Measurements from ENCODE around the gene BEX3. TPM values are rescaled to one million over a fixed set of nuclear protein-coding genes. Genes with fewer than 3 reads are reported as not detected.
"Not testable (repeated sequence)": the region's sequence is repeated elsewhere in the genome, so short reads cannot be mapped to it uniquely, and the experiment has no call there.

Gene BEX3
- total RNA-seq (2014; rRNA removed) = 354 and 380 TPM in 2 replicates
- polyA plus RNA-seq (2012) = 625 TPM

GRCh38 chrX:103376118-103376978 lies at the start of gene BEX3:
TSS of gene BEX3 (plus strand) at chrX:103376538. CDS start at chrX:103377522, 984 bp downstream.
- DNase-seq (ENCODE audit: low read depth) = peak; percentile 61

- peak; percentile 92 for DNase-seq (ENCODE audit: low read depth)
Observed at GRCh38 chrX:103329991-103330390, 46.3 kb upstream of the BEX3 start, which contains the start of gene TCEAL7. TSS of gene TCEAL7 (plus strand) at chrX:103330239. CDS start at chrX:103331404, 1,165 bp downstream.

GRCh38 chrX:103330681-103331288 lies 45.6 kb upstream of the BEX3 start:
- no peak for DNase-seq (ENCODE audit: low read depth)

GRCh38 chrX:103338663-103339062 lies 37.7 kb upstream of the BEX3 start:
- DNase-seq (ENCODE audit: low read depth) = no peak

GRCh38 chrX:103343105-103343504 lies 33.2 kb upstream of the BEX3 start:
- DNase-seq (ENCODE audit: low read depth) = peak; percentile 39

GRCh38 chrX:103344606-103345005 lies 31.7 kb upstream of the BEX3 start:
- no peak for DNase-seq (ENCODE audit: low read depth)

- DNase-seq (ENCODE audit: low read depth) = no peak
Observed at GRCh38 chrX:103347682-103348397, 28.5 kb upstream of the BEX3 start.

- peak; percentile 93 for DNase-seq (ENCODE audit: low read depth)
Observed at GRCh38 chrX:103356130-103356798, 20.1 kb upstream of the BEX3 start, which contains the start of gene TCEAL9. TSS of gene TCEAL9 (plus strand) at chrX:103356506. CDS start at chrX:103357685, 1,179 bp downstream.

GRCh38 chrX:103356858-103357257 lies 19.5 kb upstream of the BEX3 start:
- no peak for DNase-seq (ENCODE audit: low read depth)

- no peak for DNase-seq (ENCODE audit: low read depth)
Observed at GRCh38 chrX:103357871-103358270, 18.5 kb upstream of the BEX3 start.

GRCh38 chrX:103359605-103360004 lies 16.7 kb upstream of the BEX3 start:
- not testable (repeated sequence) for DNase-seq (ENCODE audit: low read depth)

- DNase-seq (ENCODE audit: low read depth) = no peak
Observed at GRCh38 chrX:103360092-103360491, 16.2 kb upstream of the BEX3 start.

- no peak for DNase-seq (ENCODE audit: low read depth)
Observed at GRCh38 chrX:103360916-103361315, 15.4 kb upstream of the BEX3 start.

GRCh38 chrX:103361798-103362197 lies 14.5 kb upstream of the BEX3 start:
- DNase-seq (ENCODE audit: low read depth) = peak; percentile 50

- peak; percentile 67 for DNase-seq (ENCODE audit: low read depth)
Observed at GRCh38 chrX:103362474-103362873, 13.9 kb upstream of the BEX3 start.

- no peak for DNase-seq (ENCODE audit: low read depth)
Observed at GRCh38 chrX:103363046-103363445, 13.3 kb upstream of the BEX3 start.

- peak; percentile 36 for DNase-seq (ENCODE audit: low read depth)
Observed at GRCh38 chrX:103367502-103367901, 8.8 kb upstream of the BEX3 start.

GRCh38 chrX:103369479-103369878 lies 6.9 kb upstream of the BEX3 start:
- no peak for DNase-seq (ENCODE audit: low read depth)

- no peak for DNase-seq (ENCODE audit: low read depth)
Observed at GRCh38 chrX:103372886-103373285, 3.5 kb upstream of the BEX3 start.

GRCh38 chrX:103373581-103373980 lies 2.8 kb upstream of the BEX3 start:
- DNase-seq (ENCODE audit: low read depth) = no peak

GRCh38 chrX:103376979-103377324 lies 614 bp downstream of the BEX3 start:
- DNase-seq (ENCODE audit: low read depth) = peak; percentile 52

GRCh38 chrX:103378990-103379389 lies 2.7 kb downstream of the BEX3 start:
- DNase-seq (ENCODE audit: low read depth) = no peak
